Measurements from ENCODE around the gene CAMSAP2. TPM values are rescaled to one million over a fixed set of nuclear protein-coding genes. Genes with fewer than 3 reads are reported as not detected.
"Not testable (repeated sequence)": the region's sequence is repeated elsewhere in the genome, so short reads cannot be mapped to it uniquely, and the experiment has no call there.

CAMSAP2 gene
- total and polyA plus RNA-seq, 9 donors: 14.5 to 44.5 (median 33.6) TPM

DNA sequence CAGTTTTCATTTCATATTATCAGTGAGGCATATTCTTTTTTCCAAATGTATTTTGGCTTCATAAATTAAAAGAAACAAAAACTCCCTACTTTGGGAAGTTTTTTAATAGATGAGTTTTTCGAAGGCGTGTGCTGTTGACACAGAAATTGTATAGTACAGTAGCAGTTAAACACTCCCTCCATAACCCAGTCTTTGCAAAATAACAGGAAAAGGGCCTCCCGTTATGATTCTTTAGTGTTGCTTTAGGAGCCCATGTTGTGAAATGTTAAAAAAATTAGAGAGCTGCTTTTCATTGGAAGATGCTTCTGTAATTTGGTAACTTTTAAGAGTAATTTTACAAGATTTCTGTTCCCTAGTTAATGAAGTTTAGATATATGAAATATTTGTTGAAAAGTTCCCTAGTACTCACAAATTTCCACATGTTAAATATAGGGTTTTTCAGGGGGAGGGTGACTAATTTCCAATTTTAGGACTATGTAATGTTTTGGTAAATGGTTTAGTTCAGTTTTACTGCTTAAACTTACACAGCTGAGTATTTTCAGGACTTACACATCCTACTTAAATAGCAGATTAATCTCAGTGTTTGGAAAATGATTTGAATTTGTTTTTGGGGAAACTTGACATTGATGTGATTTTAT, 2.0 kb downstream of the CAMSAP2 start:
- TF ChIP-seq POLR2A (IDR thresholded peaks at IDR 0.05): no peak
- TF ChIP-seq EP300 (IDR thresholded peaks at IDR 0.05): no peak
- TF ChIP-seq, protein P1, sequence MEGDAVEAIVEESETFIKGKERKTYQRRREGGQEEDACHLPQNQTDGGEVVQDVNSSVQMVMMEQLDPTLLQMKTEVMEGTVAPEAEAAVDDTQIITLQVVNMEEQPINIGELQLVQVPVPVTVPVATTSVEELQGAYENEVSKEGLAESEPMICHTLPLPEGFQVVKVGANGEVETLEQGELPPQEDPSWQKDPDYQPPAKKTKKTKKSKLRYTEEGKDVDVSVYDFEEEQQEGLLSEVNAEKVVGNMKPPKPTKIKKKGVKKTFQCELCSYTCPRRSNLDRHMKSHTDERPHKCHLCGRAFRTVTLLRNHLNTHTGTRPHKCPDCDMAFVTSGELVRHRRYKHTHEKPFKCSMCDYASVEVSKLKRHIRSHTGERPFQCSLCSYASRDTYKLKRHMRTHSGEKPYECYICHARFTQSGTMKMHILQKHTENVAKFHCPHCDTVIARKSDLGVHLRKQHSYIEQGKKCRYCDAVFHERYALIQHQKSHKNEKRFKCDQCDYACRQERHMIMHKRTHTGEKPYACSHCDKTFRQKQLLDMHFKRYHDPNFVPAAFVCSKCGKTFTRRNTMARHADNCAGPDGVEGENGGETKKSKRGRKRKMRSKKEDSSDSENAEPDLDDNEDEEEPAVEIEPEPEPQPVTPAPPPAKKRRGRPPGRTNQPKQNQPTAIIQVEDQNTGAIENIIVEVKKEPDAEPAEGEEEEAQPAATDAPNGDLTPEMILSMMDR (IDR thresholded peaks at IDR 0.05): no peak
- 0 to 5% (median 2%) methylated on average over 3 of the region's 3 CpGs for WGBS, 3 donors

DNA sequence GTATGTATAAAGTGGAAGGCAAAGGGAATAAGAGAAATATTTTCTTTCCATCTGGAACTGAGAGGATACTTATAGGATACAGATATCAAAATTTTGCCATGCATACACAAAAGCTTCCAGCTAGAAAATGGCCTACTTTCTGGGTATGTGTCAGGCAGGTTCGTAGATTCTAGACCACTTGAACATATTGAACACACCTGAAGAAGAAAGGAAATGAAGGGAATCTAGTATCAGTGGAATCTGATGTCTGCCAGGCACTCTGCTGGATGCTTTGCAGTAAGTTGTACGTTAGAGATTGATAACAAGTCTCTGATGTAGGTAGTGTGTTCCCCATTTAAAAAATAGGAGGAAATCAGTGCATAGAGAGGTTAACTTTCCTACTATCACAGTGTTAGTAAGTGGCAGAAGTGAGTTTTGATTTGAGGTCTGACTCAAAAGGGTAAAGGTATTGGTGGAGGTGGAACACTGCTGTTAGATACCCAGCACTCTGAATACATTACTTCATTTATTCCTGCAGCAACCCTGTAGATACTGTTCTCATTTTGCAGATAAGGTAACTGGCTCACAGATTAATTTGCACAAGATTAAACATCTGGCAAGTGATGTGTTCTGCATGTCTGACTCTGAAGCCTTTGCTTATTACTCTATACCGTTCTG, 3.0 kb downstream of the CAMSAP2 start:
- 9 to 12% (median 10%) methylated on average over 3 of the region's 3 CpGs for WGBS, 3 donors

More for the DNA sequence above, 2.0 kb downstream of the CAMSAP2 start:
- no peaks in the 10 kb centered on the region for H3K27me3 ChIP-seq
- H3K9me3 ChIP-seq: no peaks in the 10 kb centered on the region
- H3K4me1 ChIP-seq (ENCODE audit: insufficient read depth): peaks cover 8% of the 10 kb centered on the region
- H3K4me3 ChIP-seq: peak overlapping the region; percentile 89
- intact Hi-C loops (cut with DNase I): loop anchor here in 1 of 4 donors (5.0 kb wide), 1 partner anchor 73 kb away; the partner anchor contains the start of gene DDX59
- no peaks in the 10 kb centered on the region for H3K36me3 ChIP-seq
- no peak for DNase-seq
- H3K27ac ChIP-seq: no peak overlapping the region

DNA sequence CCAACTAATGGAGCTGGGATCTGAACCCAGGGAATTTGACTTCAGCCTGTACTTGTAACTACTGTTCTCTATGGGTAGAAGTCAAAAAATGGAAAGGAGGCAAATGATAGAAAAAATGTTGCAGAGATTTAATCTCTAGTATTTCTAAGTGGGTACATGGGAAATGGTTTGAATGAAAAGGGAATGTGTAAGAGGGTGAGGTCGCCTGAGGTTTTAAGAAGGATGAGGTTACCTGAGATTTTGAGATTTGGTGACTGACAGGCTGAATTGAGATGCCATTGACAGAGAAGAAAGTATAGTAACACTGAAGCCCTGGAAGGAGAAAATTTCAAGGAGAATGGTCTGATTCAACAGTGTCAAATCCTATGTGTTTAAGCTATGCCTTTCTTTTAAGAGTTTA, 5.5 kb downstream of the CAMSAP2 start:
- TF ChIP-seq, protein P1 (IDR thresholded peaks at IDR 0.05): no peak
- TF ChIP-seq POLR2A (IDR thresholded peaks at IDR 0.05) (no peak), EP300 (IDR thresholded peaks at IDR 0.05) (no peak)
- Histone ChIP-seq H3K36me3 (no peaks in the 10 kb centered on the region), H3K27ac (no peak overlapping the region), H3K9me3 (no peaks in the 10 kb centered on the region), H3K27me3 (no peaks in the 10 kb centered on the region), H3K4me1 (ENCODE audit: insufficient read depth) (peaks cover 10% of the 10 kb centered on the region), H3K4me3 (no peak overlapping the region)
- no peak for DNase-seq
- intact Hi-C loops (cut with DNase I): loop anchor here in 1 of 4 donors (5.0 kb wide), 1 partner anchor 77 kb away; the partner anchor contains the start of gene DDX59
- 92 to 97% (median 93%) methylated on average over 1 of the region's 1 CpG for WGBS, 3 donors

More for the DNA sequence above, 3.0 kb downstream of the CAMSAP2 start:
- Histone ChIP-seq H3K9me3 (no peaks in the 10 kb centered on the region), H3K4me1 (ENCODE audit: insufficient read depth) (peaks cover 8% of the 10 kb centered on the region), H3K36me3 (no peaks in the 10 kb centered on the region), H3K4me3 (peak overlapping the region; percentile 89), H3K27me3 (no peaks in the 10 kb centered on the region), H3K27ac (no peak overlapping the region)
- DNase-seq: no peak
- TF ChIP-seq POLR2A (IDR thresholded peaks at IDR 0.05) (no peak), EP300 (IDR thresholded peaks at IDR 0.05) (no peak)
- TF ChIP-seq, protein P1 (IDR thresholded peaks at IDR 0.05): no peak
- intact Hi-C loops (cut with DNase I): loop anchor here in 1 of 4 donors (5.0 kb wide), 1 partner anchor 74 kb away; the partner anchor contains the start of gene DDX59

DNA sequence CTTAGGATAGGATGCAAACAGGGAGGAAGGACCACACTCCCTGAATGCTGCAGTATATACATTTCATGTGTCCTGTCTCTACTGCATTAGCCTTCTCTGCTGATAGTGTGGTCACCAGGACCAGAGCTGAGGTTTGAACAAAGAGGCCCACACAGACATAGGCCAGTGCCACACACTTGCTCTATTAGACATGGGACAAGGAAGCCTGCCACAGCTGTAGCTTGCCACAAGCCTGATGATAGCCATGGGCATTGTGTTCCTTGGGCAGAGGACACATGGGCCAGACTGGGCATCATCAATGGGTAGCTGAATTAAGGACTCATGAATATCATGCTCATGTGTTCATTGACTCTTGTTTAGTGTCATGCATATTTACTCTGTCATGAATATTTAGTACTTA, 10.4 kb downstream of the CAMSAP2 start:
- Histone ChIP-seq H3K4me1 (ENCODE audit: insufficient read depth) (peaks cover 10% of the 10 kb centered on the region), H3K9me3 (no peaks in the 10 kb centered on the region), H3K27me3 (no peaks in the 10 kb centered on the region), H3K4me3 (no peak overlapping the region), H3K36me3 (no peaks in the 10 kb centered on the region), H3K27ac (no peak overlapping the region)
- intact Hi-C loops (cut with DNase I): no loop called here
- no peak for DNase-seq
- TF ChIP-seq, protein P1 (IDR thresholded peaks at IDR 0.05): no peak
- TF ChIP-seq EP300 (IDR thresholded peaks at IDR 0.05): no peak
- no peak for TF ChIP-seq POLR2A (IDR thresholded peaks at IDR 0.05)

DNA sequence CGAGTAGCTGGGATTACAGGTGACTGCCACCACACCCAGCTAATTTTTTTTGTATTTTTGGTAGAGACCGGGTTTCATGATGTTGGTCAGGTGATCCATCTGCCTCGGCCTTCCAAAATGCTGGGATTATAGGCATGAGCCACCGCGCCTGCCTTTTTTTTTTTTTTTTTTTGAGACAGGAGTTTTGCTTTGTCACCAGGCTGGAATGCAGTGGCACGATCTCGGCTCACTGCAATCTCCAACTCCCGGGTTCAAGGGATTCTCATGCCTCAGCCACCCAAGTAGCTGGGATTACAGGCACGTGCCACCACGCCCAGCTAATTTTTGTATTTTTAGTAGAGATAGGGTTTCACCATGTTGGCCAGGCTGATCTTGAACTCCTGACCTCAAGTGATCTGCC, 12.1 kb downstream of the CAMSAP2 start:
- H3K9me3 ChIP-seq; DNase-seq; H3K4me3 ChIP-seq; H3K36me3 ChIP-seq; H3K27ac ChIP-seq; H3K4me1 ChIP-seq (ENCODE audit: insufficient read depth); intact Hi-C loops (cut with DNase I); H3K27me3 ChIP-seq: not testable (repeated sequence)
- WGBS, 3 donors: 77 to 94% (median 88%) methylated on average over 10 of the region's 10 CpGs
